Measurements from ENCODE around the gene GHR.

DNA sequence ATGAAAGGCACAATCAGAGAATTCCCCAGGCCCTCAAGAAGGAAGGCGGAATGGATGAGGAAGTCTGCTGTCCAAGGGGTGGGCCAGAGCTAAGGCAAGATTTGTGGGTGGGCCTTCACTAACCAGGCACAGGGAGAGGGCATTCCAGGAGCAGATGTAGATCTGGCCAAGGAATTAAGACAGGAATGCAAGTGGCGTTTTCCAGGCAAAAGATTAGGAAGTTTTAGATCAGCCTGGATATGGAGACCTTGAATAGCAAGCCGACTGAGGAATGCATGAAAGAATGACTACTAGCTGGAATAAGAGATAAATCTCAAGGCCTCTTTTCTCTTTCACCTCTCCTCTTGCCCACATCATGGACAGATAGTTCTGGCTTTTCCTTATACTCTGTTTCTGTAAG lies 68.5 kb downstream of the GHR start:
- TF ChIP-seq, protein P1, sequence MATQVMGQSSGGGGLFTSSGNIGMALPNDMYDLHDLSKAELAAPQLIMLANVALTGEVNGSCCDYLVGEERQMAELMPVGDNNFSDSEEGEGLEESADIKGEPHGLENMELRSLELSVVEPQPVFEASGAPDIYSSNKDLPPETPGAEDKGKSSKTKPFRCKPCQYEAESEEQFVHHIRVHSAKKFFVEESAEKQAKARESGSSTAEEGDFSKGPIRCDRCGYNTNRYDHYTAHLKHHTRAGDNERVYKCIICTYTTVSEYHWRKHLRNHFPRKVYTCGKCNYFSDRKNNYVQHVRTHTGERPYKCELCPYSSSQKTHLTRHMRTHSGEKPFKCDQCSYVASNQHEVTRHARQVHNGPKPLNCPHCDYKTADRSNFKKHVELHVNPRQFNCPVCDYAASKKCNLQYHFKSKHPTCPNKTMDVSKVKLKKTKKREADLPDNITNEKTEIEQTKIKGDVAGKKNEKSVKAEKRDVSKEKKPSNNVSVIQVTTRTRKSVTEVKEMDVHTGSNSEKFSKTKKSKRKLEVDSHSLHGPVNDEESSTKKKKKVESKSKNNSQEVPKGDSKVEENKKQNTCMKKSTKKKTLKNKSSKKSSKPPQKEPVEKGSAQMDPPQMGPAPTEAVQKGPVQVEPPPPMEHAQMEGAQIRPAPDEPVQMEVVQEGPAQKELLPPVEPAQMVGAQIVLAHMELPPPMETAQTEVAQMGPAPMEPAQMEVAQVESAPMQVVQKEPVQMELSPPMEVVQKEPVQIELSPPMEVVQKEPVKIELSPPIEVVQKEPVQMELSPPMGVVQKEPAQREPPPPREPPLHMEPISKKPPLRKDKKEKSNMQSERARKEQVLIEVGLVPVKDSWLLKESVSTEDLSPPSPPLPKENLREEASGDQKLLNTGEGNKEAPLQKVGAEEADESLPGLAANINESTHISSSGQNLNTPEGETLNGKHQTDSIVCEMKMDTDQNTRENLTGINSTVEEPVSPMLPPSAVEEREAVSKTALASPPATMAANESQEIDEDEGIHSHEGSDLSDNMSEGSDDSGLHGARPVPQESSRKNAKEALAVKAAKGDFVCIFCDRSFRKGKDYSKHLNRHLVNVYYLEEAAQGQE (IDR thresholded peaks at IDR 0.05; ENCODE audit: insufficient read depth in 1 of 2, low read depth in 2 of 2, low read length in 1 of 2): no peak
- TF ChIP-seq TCF7L2 (IDR thresholded peaks at IDR 0.05; ENCODE audit: low read depth, low read length) (no peak), POLR2AphosphoS5 (IDR thresholded peaks at IDR 0.05; ENCODE audit: low read depth, low read length) (no peak), SIN3A (IDR thresholded peaks at IDR 0.05; ENCODE audit: borderline replicate concordance, insufficient read depth, low read depth, low read length) (no peak)
- TF ChIP-seq, protein P2, sequence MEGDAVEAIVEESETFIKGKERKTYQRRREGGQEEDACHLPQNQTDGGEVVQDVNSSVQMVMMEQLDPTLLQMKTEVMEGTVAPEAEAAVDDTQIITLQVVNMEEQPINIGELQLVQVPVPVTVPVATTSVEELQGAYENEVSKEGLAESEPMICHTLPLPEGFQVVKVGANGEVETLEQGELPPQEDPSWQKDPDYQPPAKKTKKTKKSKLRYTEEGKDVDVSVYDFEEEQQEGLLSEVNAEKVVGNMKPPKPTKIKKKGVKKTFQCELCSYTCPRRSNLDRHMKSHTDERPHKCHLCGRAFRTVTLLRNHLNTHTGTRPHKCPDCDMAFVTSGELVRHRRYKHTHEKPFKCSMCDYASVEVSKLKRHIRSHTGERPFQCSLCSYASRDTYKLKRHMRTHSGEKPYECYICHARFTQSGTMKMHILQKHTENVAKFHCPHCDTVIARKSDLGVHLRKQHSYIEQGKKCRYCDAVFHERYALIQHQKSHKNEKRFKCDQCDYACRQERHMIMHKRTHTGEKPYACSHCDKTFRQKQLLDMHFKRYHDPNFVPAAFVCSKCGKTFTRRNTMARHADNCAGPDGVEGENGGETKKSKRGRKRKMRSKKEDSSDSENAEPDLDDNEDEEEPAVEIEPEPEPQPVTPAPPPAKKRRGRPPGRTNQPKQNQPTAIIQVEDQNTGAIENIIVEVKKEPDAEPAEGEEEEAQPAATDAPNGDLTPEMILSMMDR (IDR thresholded peaks at IDR 0.05): no peak

Measured in Panc1 (cell line).